Panc1 (cell line): ENCODE measurements around the gene XYLT1. TPM values are rescaled to one million over a fixed set of nuclear protein-coding genes. Genes with fewer than 3 reads are reported as not detected.

Experiments
- ATAC-seq: fragments of 200-7000 bp; cut with Tn5 transposase; 2 replicates; pipeline ENCODE4 v1.9.1; 2020; ENCODE audit warnings: mild to moderate bottlenecking, moderate library complexity
- BruUV-seq: library from RNA; stranded (reverse); fragments of 400-500 nt; replicated peaks from 2 replicates; lab custom pipeline; 2021; lab: Mats Ljungman, UMichigan
- CTCF ChIA-PET: fragments of 300-600 bp; sonication (Branson Sonifier 250); formaldehyde crosslinking; loops from one replicate; lab custom pipeline; 2022; ENCODE audit warnings: antibody characterized with exemption; lab: Charles Lee
- POLR2A ChIA-PET: fragments of 300-600 bp; sonication (Branson Sonifier 250); formaldehyde crosslinking; loops from one replicate; lab custom pipeline; 2022; ENCODE audit warnings: antibody characterized with exemption; lab: Charles Lee
- DNase-seq: peaks from one replicate; pipeline ENCODE4 v3.0.0-alpha.2; 2010; ENCODE audit warnings: low read depth, low spot score
- H3K27ac ChIP-seq: 2 replicates; pipeline ENCODE4 v1.5.1; 2011; ENCODE audit warnings: mild to moderate bottlenecking, low read length, inconsistent platforms
- H3K27me3 ChIP-seq: fragments of 200-500 bp; sonication (Bioruptor generic); 2 replicates; pipeline ENCODE4 v1.6.0; 2014; ENCODE audit warnings: low read length, inconsistent platforms; ENCODE audit not compliant: control insufficient read depth, insufficient read depth
- H3K36me3 ChIP-seq: fragments of 200-500 bp; sonication (Bioruptor generic); 2 replicates; pipeline ENCODE4 v1.5.1; 2014; ENCODE audit warnings: inconsistent platforms, mild to moderate bottlenecking, low read length, moderate library complexity; ENCODE audit not compliant: control insufficient read depth, insufficient read depth
- H3K4me1 ChIP-seq: 2 replicates; pipeline ENCODE4 v1.5.1; 2011; ENCODE audit warnings: inconsistent platforms, mild to moderate bottlenecking, low read length, moderate library complexity; ENCODE audit not compliant: control insufficient read depth, insufficient read depth
- H3K4me3 ChIP-seq, 2 experiments: 2 replicates each; pipeline ENCODE4 v1.5.1; 2011 to 2012; ENCODE audit warnings: low read depth in 2 of 2, low read length in 2 of 2, mild to moderate bottlenecking in 2 of 2, inconsistent platforms in 1 of 2, moderate library complexity in 1 of 2
- H3K9me3 ChIP-seq: fragments of 200-500 bp; sonication (Bioruptor generic); 2 replicates; pipeline ENCODE4 v1.5.1; 2014; ENCODE audit warnings: low read depth, mild to moderate bottlenecking, inconsistent platforms, low read length, moderate library complexity; ENCODE audit not compliant: control insufficient read depth, insufficient read depth
- POLR2AphosphoS5 ChIP-seq: IDR thresholded peaks from 2 replicates; pipeline ENCODE4 v1.6.1; 2012; ENCODE audit warnings: mild to moderate bottlenecking, low read depth, low read length, moderate library complexity
- SIN3A ChIP-seq: IDR thresholded peaks from 2 replicates; pipeline ENCODE4 v1.6.1; 2012; ENCODE audit warnings: low read depth, mild to moderate bottlenecking, low read length, moderate library complexity, borderline replicate concordance; ENCODE audit not compliant: insufficient read depth
- TCF7L2 ChIP-seq: IDR thresholded peaks from 2 replicates; pipeline ENCODE4 v1.6.1; 2011; ENCODE audit warnings: mild to moderate bottlenecking, low read depth, low read length, inconsistent platforms
- in situ Hi-C: cut with HindIII; loops from 2 replicates; pipeline ENCODE4 v1.10.0; 2016; ENCODE audit warnings: low sequenced_read_pairs, low pct_unique_long_range_greater_than_20kb
- intact Hi-C: fragments of 100-400 bp; cut with micrococcal nuclease; formaldehyde crosslinking; loops from one replicate; pipeline ENCODE4 v1.10.0; 2022; ENCODE audit not compliant: unreplicated experiment
- total RNA-seq: library from RNA; stranded (reverse); gene quantifications from one replicate; pipeline ENCODE4 v1.2.1, GENCODE V29; 2021; ENCODE audit not compliant: unreplicated experiment
- TF ChIP-seq, protein P1 (sequence below), 2 experiments: IDR thresholded peaks; 2 replicates each; pipeline ENCODE4 v1.6.1; 2011 to 2012; ENCODE audit warnings: low read depth in 2 of 2, control low read depth in 1 of 2, low read length in 1 of 2, mild to moderate bottlenecking in 1 of 2, moderate library complexity in 1 of 2; ENCODE audit not compliant: insufficient read depth in 1 of 2
- TF ChIP-seq, protein P2 (sequence below): fragments of 450-650 bp; IDR thresholded peaks from 2 replicates; pipeline ENCODE4 v1.5.1; 2017; ENCODE audit warnings: mild to moderate bottlenecking

The XYLT1 gene
- total RNA-seq, 1 experiment from 2014 or later: 0.62 TPM

DNA sequence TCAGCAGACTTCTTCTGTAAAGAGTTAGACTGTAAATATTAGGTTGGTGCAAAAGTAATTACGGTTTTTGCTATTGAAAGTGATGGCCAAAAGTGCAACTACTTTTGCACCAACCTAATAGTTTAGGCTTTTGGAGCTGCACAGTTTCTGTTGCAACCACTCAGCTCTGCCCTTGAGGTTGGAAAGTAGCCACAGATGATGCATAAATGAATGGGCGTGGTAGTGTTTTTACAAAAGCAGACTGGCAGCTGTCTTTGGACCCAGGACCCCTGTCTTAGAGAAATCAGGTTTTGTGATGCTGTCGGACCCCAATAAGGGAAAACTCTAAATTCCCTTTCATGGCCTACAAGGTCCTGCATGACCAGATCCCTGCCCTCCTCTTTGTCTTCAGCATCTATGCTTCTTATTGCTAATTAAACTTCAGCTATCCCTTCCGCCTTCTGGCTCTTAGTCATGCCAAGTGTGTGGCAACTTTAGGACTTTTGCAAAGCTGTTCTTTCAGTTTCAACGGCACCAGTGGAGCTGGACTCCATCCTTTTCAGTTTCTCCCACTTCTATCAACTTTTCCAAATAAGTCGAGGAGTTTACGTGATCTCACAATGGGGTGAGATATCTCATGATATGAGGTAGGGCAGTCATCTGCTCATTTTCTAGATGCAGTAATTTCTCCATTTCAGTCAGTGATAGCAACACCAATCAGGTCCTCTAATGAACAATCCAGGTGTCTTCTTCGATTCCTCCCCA lies 232.3 kb downstream of the XYLT1 start:
- BruUV-seq: no TSS peak

DNA sequence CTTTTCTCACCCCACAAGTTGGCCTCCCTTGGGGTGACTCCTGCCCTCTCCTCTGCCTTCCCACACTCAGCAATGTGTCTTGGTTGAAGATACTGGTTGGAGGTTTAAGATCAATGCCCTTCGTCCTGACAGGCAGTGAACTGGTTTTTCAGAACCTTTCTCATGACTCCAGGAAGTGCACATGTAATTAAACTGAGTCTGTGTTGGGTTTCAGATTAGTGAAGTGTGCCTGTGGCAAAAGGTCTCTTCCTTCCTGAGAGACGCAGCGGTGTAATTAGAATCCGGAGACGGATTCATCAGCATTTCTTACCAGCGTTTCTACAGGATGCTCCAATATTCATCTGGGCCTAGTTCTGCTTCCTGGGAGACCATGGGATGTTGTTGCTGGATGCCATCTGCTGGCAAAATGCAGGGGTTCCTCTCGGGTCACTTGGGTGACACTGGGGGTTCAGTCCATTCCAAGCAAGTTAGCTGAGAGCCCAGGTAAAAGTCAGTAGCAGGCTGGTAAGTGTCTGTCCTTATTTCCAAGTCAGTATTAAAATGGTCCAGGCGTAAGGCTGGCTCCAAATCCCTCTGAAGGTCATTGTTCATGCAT lies 233.3 kb downstream of the XYLT1 start:
- Histone ChIP-seq H3K36me3 (no peaks in the 10 kb centered on the region), H3K4me3 (no peak overlapping the region), H3K27ac (no peak overlapping the region), H3K27me3 (no peaks in the 10 kb centered on the region; the same call in 1 of the 2 replicates), H3K9me3 (no peaks in the 10 kb centered on the region), H3K4me1 (no peaks in the 10 kb centered on the region)
- BruUV-seq: no TSS peak
- ChIA-PET CTCF (no interaction called here), POLR2A (no interaction called here)
- DNase-seq (no peak), ATAC-seq (no peak)
- TF ChIP-seq, protein P1, sequence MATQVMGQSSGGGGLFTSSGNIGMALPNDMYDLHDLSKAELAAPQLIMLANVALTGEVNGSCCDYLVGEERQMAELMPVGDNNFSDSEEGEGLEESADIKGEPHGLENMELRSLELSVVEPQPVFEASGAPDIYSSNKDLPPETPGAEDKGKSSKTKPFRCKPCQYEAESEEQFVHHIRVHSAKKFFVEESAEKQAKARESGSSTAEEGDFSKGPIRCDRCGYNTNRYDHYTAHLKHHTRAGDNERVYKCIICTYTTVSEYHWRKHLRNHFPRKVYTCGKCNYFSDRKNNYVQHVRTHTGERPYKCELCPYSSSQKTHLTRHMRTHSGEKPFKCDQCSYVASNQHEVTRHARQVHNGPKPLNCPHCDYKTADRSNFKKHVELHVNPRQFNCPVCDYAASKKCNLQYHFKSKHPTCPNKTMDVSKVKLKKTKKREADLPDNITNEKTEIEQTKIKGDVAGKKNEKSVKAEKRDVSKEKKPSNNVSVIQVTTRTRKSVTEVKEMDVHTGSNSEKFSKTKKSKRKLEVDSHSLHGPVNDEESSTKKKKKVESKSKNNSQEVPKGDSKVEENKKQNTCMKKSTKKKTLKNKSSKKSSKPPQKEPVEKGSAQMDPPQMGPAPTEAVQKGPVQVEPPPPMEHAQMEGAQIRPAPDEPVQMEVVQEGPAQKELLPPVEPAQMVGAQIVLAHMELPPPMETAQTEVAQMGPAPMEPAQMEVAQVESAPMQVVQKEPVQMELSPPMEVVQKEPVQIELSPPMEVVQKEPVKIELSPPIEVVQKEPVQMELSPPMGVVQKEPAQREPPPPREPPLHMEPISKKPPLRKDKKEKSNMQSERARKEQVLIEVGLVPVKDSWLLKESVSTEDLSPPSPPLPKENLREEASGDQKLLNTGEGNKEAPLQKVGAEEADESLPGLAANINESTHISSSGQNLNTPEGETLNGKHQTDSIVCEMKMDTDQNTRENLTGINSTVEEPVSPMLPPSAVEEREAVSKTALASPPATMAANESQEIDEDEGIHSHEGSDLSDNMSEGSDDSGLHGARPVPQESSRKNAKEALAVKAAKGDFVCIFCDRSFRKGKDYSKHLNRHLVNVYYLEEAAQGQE (IDR thresholded peaks at IDR 0.05; ENCODE audit: insufficient read depth in 1 of 2, low read depth in 2 of 2, low read length in 1 of 2): no peak
- TF ChIP-seq TCF7L2 (no peak), SIN3A (no peak), POLR2AphosphoS5 (no peak)
- TF ChIP-seq, protein P2, sequence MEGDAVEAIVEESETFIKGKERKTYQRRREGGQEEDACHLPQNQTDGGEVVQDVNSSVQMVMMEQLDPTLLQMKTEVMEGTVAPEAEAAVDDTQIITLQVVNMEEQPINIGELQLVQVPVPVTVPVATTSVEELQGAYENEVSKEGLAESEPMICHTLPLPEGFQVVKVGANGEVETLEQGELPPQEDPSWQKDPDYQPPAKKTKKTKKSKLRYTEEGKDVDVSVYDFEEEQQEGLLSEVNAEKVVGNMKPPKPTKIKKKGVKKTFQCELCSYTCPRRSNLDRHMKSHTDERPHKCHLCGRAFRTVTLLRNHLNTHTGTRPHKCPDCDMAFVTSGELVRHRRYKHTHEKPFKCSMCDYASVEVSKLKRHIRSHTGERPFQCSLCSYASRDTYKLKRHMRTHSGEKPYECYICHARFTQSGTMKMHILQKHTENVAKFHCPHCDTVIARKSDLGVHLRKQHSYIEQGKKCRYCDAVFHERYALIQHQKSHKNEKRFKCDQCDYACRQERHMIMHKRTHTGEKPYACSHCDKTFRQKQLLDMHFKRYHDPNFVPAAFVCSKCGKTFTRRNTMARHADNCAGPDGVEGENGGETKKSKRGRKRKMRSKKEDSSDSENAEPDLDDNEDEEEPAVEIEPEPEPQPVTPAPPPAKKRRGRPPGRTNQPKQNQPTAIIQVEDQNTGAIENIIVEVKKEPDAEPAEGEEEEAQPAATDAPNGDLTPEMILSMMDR: no peak
- in situ Hi-C loops: no loop called here
- intact Hi-C loops: no loop called here

More for the DNA sequence above, 232.3 kb downstream of the XYLT1 start:
- Histone ChIP-seq H3K27me3 (no peaks in the 10 kb centered on the region; the same call in 1 of the 2 replicates), H3K36me3 (no peaks in the 10 kb centered on the region), H3K9me3 (no peaks in the 10 kb centered on the region), H3K4me1 (no peaks in the 10 kb centered on the region), H3K27ac (no peak overlapping the region), H3K4me3 (no peak overlapping the region)
- ChIA-PET POLR2A (no interaction called here), CTCF (no interaction called here)
- in situ Hi-C loops: no loop called here
- ATAC-seq (no peak), DNase-seq (no peak)
- TF ChIP-seq POLR2AphosphoS5 (no peak), SIN3A (no peak), TCF7L2 (no peak)
- TF ChIP-seq, protein P1 (IDR thresholded peaks at IDR 0.05; ENCODE audit: insufficient read depth in 1 of 2, low read depth in 2 of 2, low read length in 1 of 2): no peak
- TF ChIP-seq, protein P2: no peak
- intact Hi-C loops: no loop called here
